Progenitor cell of endocrine pancreas (in vitro differentiated cells): ENCODE results near the gene FPR2. TPM values are rescaled to one million over a fixed set of nuclear protein-coding genes. Genes with fewer than 3 reads are reported as not detected.

Experiments used
- DNase-seq: peaks from one replicate; pipeline ENCODE4 v3.0.0; 2021; ENCODE audit warnings: low spot score; ENCODE audit not compliant: unreplicated experiment
- H3K27ac Mint-ChIP-seq: 2 replicates; pipeline ENCODE4 v1.8.0; 2021; ENCODE audit warnings: mild to moderate bottlenecking, moderate library complexity, mixed read lengths
- H3K27me3 Mint-ChIP-seq: 2 replicates; pipeline ENCODE4 v1.8.0; 2021; ENCODE audit warnings: mixed read lengths
- H3K36me3 Mint-ChIP-seq: 2 replicates; pipeline ENCODE4 v1.8.0; 2022; ENCODE audit warnings: mixed read lengths; ENCODE audit not compliant: insufficient read depth
- H3K4me1 Mint-ChIP-seq: 2 replicates; pipeline ENCODE4 v1.8.0; 2021; ENCODE audit warnings: low read depth, mixed read lengths
- H3K4me3 Mint-ChIP-seq: 2 replicates; pipeline ENCODE4 v1.8.0; 2021; ENCODE audit warnings: low read depth, mild to moderate bottlenecking, moderate library complexity, mixed read lengths
- H3K9me3 Mint-ChIP-seq: 2 replicates; pipeline ENCODE4 v1.8.0; 2021; ENCODE audit warnings: low read depth, mixed read lengths
- total RNA-seq: library from RNA; stranded (reverse); gene quantifications from 2 replicates; pipeline ENCODE4 v1.2.1, GENCODE V29; 2021
- TF ChIP-seq, protein P1 (sequence below): fragments of 200-600 bp; sonication (generic); IDR thresholded peaks from one replicate; pipeline ENCODE4 v1.5.0; 2021; ENCODE audit warnings: antibody characterized with exemption, mild to moderate bottlenecking; ENCODE audit not compliant: unreplicated experiment

Gene FPR2
- total RNA-seq, 1 donor from 2014 or later, result not detected

DNA sequence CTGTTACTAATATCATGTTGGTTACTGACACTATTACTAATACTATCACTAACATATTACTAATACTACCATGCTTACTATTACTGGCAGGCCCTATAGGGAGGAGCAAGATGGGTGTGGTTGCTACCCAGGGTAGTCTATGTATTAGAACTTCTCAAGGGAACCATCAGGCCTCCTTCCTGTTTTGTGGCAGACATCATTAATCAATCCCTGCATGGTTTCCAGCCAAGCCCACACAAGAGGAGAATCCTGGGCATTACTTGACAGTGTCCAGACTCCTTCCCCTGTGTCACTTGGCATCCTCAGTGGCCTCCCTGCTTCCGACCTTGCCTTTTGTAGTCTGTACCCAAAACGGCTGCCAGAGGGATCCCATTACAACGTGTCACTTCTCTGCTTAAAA lies 46.1 kb upstream of the FPR2 start:
- Mint-ChIP-seq H3K27me3 (peaks cover 69% of the 10 kb centered on the region), H3K4me1 (no peaks in the 10 kb centered on the region), H3K27ac (no peak overlapping the region), H3K9me3 (no peaks in the 10 kb centered on the region), H3K36me3 (no peaks in the 10 kb centered on the region), H3K4me3 (no peak overlapping the region)
- TF ChIP-seq, protein P1, sequence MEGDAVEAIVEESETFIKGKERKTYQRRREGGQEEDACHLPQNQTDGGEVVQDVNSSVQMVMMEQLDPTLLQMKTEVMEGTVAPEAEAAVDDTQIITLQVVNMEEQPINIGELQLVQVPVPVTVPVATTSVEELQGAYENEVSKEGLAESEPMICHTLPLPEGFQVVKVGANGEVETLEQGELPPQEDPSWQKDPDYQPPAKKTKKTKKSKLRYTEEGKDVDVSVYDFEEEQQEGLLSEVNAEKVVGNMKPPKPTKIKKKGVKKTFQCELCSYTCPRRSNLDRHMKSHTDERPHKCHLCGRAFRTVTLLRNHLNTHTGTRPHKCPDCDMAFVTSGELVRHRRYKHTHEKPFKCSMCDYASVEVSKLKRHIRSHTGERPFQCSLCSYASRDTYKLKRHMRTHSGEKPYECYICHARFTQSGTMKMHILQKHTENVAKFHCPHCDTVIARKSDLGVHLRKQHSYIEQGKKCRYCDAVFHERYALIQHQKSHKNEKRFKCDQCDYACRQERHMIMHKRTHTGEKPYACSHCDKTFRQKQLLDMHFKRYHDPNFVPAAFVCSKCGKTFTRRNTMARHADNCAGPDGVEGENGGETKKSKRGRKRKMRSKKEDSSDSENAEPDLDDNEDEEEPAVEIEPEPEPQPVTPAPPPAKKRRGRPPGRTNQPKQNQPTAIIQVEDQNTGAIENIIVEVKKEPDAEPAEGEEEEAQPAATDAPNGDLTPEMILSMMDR, result no peak
- DNase-seq, result no peak

DNA sequence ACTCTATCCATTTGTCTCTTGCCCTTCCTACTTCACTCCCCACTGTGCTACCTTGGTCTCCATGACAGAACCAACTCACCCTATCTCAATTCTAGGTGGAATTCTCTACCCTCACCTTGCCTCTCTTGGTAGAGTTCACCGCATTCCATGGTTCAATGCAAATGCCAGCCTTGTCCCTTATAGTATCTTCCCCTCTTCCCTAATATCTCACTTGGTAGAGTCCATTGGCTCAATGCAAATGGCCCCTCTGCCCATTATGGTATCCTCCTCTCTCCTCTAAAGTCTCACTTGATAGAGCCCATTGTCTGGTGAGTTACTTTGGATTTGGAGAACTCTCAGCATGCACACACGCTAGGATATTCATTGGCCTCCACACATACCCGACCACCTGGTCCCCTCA lies 45.1 kb upstream of the FPR2 start:
- peaks cover 72% of the 10 kb centered on the region for H3K27me3 Mint-ChIP-seq
- H3K36me3 Mint-ChIP-seq, result no peaks in the 10 kb centered on the region
- H3K9me3 Mint-ChIP-seq, result no peaks in the 10 kb centered on the region
- no peak for DNase-seq
- no peak overlapping the region for H3K27ac Mint-ChIP-seq
- TF ChIP-seq, protein P1, result no peak
- H3K4me1 Mint-ChIP-seq, result no peaks in the 10 kb centered on the region
- no peak overlapping the region for H3K4me3 Mint-ChIP-seq

DNA sequence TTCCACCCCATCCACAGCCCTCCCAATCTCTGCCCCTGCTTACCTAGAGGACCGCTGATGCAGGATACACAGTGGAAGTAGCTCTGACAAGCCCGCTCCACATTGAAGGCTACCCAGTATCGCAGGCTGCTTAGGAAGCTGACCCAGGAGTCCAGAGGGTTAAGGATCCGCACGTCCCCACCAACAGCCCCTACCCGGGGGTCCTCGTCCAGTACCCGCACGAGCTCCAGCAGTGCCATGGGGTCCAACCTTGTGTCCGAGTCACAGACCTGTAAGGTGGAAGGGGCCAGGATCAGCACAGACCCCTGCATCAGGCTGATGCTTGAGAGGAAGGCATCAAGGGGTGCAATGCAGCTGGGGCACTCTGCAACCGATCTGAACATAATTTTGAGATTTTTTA lies 44.1 kb upstream of the FPR2 start:
- Mint-ChIP-seq H3K27ac (no peak overlapping the region), H3K4me3 (no peak overlapping the region)

DNA sequence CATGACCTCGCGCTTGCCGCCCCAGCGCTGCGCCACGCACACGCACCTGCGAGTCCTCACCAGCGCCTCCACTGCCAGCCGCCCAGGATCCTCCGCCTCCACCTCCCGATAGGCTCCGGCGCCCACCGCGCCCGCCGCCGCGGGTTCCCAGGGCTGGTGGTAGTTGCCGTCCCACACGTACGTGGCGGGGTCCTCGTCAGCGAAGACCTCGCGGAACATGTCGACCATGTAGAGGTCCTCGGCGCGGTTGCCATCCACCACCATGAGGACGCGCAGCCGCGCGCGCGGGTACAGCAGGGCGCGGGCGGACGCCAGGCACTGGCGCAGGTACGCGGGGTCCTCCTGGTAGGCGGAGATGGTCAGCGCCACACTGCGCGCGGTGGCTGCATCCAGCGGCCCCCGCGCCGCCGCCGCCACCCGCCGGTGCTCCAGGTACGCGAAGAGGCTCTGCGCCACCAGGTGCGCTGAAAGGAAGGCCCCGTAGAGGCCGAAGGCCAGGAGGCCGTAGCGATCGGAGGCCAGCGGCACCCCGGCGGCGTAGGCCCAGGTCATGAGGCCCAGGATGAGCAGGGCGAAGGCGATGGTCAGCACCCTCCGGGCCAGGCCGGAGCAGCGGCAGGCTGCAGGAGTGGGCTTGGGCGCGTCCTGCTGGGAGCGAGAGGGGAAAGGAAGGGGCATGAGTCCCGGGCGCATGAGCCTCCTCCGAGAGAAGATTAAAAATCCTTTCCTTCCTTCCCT lies 41.6 kb upstream of the FPR2 start:
- H3K9me3 Mint-ChIP-seq, result no peaks in the 10 kb centered on the region
- H3K27me3 Mint-ChIP-seq, result peaks cover 81% of the 10 kb centered on the region
- no peaks in the 10 kb centered on the region for H3K4me1 Mint-ChIP-seq
- no peak overlapping the region for H3K4me3 Mint-ChIP-seq
- no peak overlapping the region for H3K27ac Mint-ChIP-seq
- DNase-seq, result no peak
- TF ChIP-seq, protein P1, result no peak
- H3K36me3 Mint-ChIP-seq, result no peaks in the 10 kb centered on the region

More for the DNA sequence above, 44.1 kb upstream of the FPR2 start:
- Mint-ChIP-seq H3K27me3 (peaks cover 70% of the 10 kb centered on the region), H3K4me1 (no peaks in the 10 kb centered on the region), H3K9me3 (no peaks in the 10 kb centered on the region), H3K36me3 (no peaks in the 10 kb centered on the region)
- TF ChIP-seq, protein P1, result no peak
- DNase-seq, result no peak

DNA sequence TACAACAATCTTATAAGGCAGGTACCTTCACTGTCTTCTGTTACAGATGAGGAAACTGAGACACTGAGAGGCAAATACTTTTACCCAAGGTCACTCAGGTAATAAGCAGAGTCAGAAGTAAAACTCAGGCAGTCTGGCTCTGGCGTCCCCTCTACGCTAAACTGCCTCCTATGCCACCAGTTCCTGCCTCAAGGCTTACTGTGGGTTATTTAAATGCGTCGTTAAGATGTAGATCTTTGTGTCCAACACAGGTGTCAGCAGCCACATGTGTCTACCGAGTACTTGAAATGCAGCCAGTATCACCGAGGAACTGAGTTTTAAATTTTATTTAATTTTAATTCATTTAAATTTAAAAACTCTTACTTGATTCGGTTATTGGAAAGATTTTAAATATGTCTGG lies 39.1 kb upstream of the FPR2 start:
- H3K9me3 Mint-ChIP-seq, result no peaks in the 10 kb centered on the region
- H3K4me1 Mint-ChIP-seq, result no peaks in the 10 kb centered on the region
- no peaks in the 10 kb centered on the region for H3K36me3 Mint-ChIP-seq
- no peak overlapping the region for H3K27ac Mint-ChIP-seq
- TF ChIP-seq, protein P1, result no peak
- peaks cover 78% of the 10 kb centered on the region for H3K27me3 Mint-ChIP-seq
- no peak for DNase-seq
- no peak overlapping the region for H3K4me3 Mint-ChIP-seq
